ENCODE measurements around the gene CDH23. TPM values are rescaled to one million over a fixed set of nuclear protein-coding genes. Genes with fewer than 3 reads are reported as not detected.

The CDH23 gene
- total RNA-seq, 2 donors from 2014 or later: 28.5 to 58.7 TPM

- no peaks in the 10 kb centered on the region for H3K9me3 ChIP-seq
- DNase-seq (no peak), ATAC-seq (no peak)
- no peaks in the 10 kb centered on the region for H3K27me3 ChIP-seq
- H3K27ac ChIP-seq: no peak overlapping the region
- no peak overlapping the region for H3K4me3 ChIP-seq
- no peaks in the 10 kb centered on the region for H3K4me1 ChIP-seq
- WGBS, 2 donors: 60 to 83% methylated on average over 1 to 3 of the region's 3 CpGs
- intact Hi-C loops (cut with DNase I): no loop called here
- no peaks in the 10 kb centered on the region for H3K36me3 ChIP-seq (replicated peaks in 1 of 2; ENCODE audit: insufficient read depth in 1 of 2, low read depth in 2 of 2)
- TF ChIP-seq POLR2A (IDR thresholded peaks at IDR 0.05) (no peak), CTCF (IDR thresholded peaks at IDR 0.05) (no peak)
These were observed 184.7 kb downstream of the CDH23 start for GRCh38 chr10:71581376-71581775.

- Histone ChIP-seq H3K4me1 (no peaks in the 10 kb centered on the region), H3K4me3 (no peak overlapping the region), H3K27ac (no peak overlapping the region), H3K9me3 (no peaks in the 10 kb centered on the region), H3K27me3 (no peaks in the 10 kb centered on the region), H3K36me3 (replicated peaks in 1 of 2; ENCODE audit: insufficient read depth in 1 of 2, low read depth in 2 of 2) (no peaks in the 10 kb centered on the region)
- intact Hi-C loops (cut with DNase I): no loop called here
- WGBS, 2 donors: 62% methylated on average over 3 of the region's 3 CpGs
- ATAC-seq (no peak), DNase-seq (no peak)
- TF ChIP-seq CTCF (IDR thresholded peaks at IDR 0.05): no peak
- TF ChIP-seq POLR2A (IDR thresholded peaks at IDR 0.05): no peak
These were observed 185.3 kb downstream of the CDH23 start for GRCh38 chr10:71582019-71582418.

- no peak for TF ChIP-seq POLR2A (IDR thresholded peaks at IDR 0.05)
- no peak for TF ChIP-seq CTCF (IDR thresholded peaks at IDR 0.05)
- Histone ChIP-seq H3K4me3 (no peak overlapping the region), H3K27ac (no peak overlapping the region), H3K27me3 (no peaks in the 10 kb centered on the region), H3K4me1 (no peaks in the 10 kb centered on the region), H3K36me3 (replicated peaks in 1 of 2; ENCODE audit: insufficient read depth in 1 of 2, low read depth in 2 of 2) (no peaks in the 10 kb centered on the region), H3K9me3 (no peaks in the 10 kb centered on the region)
- no peak for ATAC-seq
- DNase-seq: no peak
- intact Hi-C loops (cut with DNase I): no loop called here
- WGBS, 2 donors: 68 to 71% methylated on average over 20 to 21 of the region's 21 CpGs
These were observed 186.1 kb downstream of the CDH23 start for GRCh38 chr10:71582506-71583475.

GRCh38 chr10:71584461-71584860 is 187.7 kb downstream of the CDH23 start:
- intact Hi-C loops (cut with DNase I): no loop called here
- H3K9me3 ChIP-seq: no peaks in the 10 kb centered on the region
- no peak overlapping the region for H3K4me3 ChIP-seq
- DNase-seq: no peak
- H3K27ac ChIP-seq: no peak overlapping the region
- no peaks in the 10 kb centered on the region for H3K36me3 ChIP-seq (replicated peaks in 1 of 2; ENCODE audit: insufficient read depth in 1 of 2, low read depth in 2 of 2)
- H3K4me1 ChIP-seq: no peaks in the 10 kb centered on the region
- H3K27me3 ChIP-seq: no peaks in the 10 kb centered on the region
- WGBS, 2 donors: 70 to 74% methylated on average over 5 of the region's 5 CpGs
- ATAC-seq: no peak
- TF ChIP-seq POLR2A (IDR thresholded peaks at IDR 0.05): no peak
- no peak for TF ChIP-seq CTCF (IDR thresholded peaks at IDR 0.05)
